ENCODE measurements around the gene HDAC8. TPM values are rescaled to one million over a fixed set of nuclear protein-coding genes. Genes with fewer than 3 reads are reported as not detected.

HDAC8 gene
- total RNA-seq, 1 experiment from 2014 or later = 33.5 TPM

GRCh38 chrX:72307646-72308051 is 265.0 kb downstream of the HDAC8 start:
- TF ChIP-seq TCF7L2 (IDR thresholded peaks at IDR 0.05; ENCODE audit: low read depth, low read length) (no peak), REST (IDR thresholded peaks at IDR 0.05; ENCODE audit: insufficient read depth in 1 of 2, low read depth in 2 of 2, low read length in 1 of 2) (no peak), SIN3A (IDR thresholded peaks at IDR 0.05; ENCODE audit: borderline replicate concordance, insufficient read depth, low read depth, low read length) (no peak), POLR2AphosphoS5 (IDR thresholded peaks at IDR 0.05; ENCODE audit: low read depth, low read length) (no peak)
- TF ChIP-seq, protein P1, sequence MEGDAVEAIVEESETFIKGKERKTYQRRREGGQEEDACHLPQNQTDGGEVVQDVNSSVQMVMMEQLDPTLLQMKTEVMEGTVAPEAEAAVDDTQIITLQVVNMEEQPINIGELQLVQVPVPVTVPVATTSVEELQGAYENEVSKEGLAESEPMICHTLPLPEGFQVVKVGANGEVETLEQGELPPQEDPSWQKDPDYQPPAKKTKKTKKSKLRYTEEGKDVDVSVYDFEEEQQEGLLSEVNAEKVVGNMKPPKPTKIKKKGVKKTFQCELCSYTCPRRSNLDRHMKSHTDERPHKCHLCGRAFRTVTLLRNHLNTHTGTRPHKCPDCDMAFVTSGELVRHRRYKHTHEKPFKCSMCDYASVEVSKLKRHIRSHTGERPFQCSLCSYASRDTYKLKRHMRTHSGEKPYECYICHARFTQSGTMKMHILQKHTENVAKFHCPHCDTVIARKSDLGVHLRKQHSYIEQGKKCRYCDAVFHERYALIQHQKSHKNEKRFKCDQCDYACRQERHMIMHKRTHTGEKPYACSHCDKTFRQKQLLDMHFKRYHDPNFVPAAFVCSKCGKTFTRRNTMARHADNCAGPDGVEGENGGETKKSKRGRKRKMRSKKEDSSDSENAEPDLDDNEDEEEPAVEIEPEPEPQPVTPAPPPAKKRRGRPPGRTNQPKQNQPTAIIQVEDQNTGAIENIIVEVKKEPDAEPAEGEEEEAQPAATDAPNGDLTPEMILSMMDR (IDR thresholded peaks at IDR 0.05) = no peak
- POLR2A ChIA-PET = no interaction called here
- peaks cover 4% of the 10 kb centered on the region for H3K4me1 ChIP-seq (ENCODE audit: control insufficient read depth, insufficient read depth, low read length)
- no peaks in the 10 kb centered on the region for H3K36me3 ChIP-seq (ENCODE audit: control insufficient read depth, insufficient read depth, low read length)
- BruUV-seq (replicated peaks) = no TSS peak
- in situ Hi-C loops (cut with HindIII; ENCODE audit: low pct_unique_long_range_greater_than_20kb, low sequenced_read_pairs) = no loop called here
- DNase-seq (ENCODE audit: low read depth, low spot score) (no peak), ATAC-seq (no peak)
- CTCF ChIA-PET = no interaction called here
- intact Hi-C loops (cut with micrococcal nuclease; ENCODE audit: unreplicated experiment) = no loop called here
- H3K4me3 ChIP-seq (ENCODE audit: low read depth in 2 of 2, low read length in 2 of 2) = peak overlapping the region in 1 of 2 experiments; percentile 62; a peak in 3 of 4 replicates
- H3K27me3 ChIP-seq (ENCODE audit: control insufficient read depth, insufficient read depth, low read length) = no peaks in the 10 kb centered on the region; the same call in 1 of the 2 replicates
- no peaks in the 10 kb centered on the region for H3K9me3 ChIP-seq (ENCODE audit: control insufficient read depth, insufficient read depth, low read depth, low read length)
- H3K27ac ChIP-seq (ENCODE audit: low read length) = no peak overlapping the region

- H3K4me1 ChIP-seq (ENCODE audit: control insufficient read depth, insufficient read depth, low read length) = peaks cover 4% of the 10 kb centered on the region
- no peaks in the 10 kb centered on the region for H3K9me3 ChIP-seq (ENCODE audit: control insufficient read depth, insufficient read depth, low read depth, low read length)
- ChIA-PET POLR2A (interaction anchor here (0.7 kb wide), 1 partner anchor 15 kb away, joined by 4 read pairs; no protein-coding TSS in a partner anchor), CTCF (no interaction called here)
- intact Hi-C loops (cut with micrococcal nuclease; ENCODE audit: unreplicated experiment) = no loop called here
- BruUV-seq (replicated peaks) = no TSS peak
- H3K36me3 ChIP-seq (ENCODE audit: control insufficient read depth, insufficient read depth, low read length) = no peaks in the 10 kb centered on the region
- peak; percentile 82 for ATAC-seq
- TF ChIP-seq SIN3A (IDR thresholded peaks at IDR 0.05; ENCODE audit: borderline replicate concordance, insufficient read depth, low read depth, low read length) (no peak), POLR2AphosphoS5 (IDR thresholded peaks at IDR 0.05; ENCODE audit: low read depth, low read length) (no peak), REST (IDR thresholded peaks at IDR 0.05; ENCODE audit: insufficient read depth in 1 of 2, low read depth in 2 of 2, low read length in 1 of 2) (no peak), TCF7L2 (IDR thresholded peaks at IDR 0.05; ENCODE audit: low read depth, low read length) (no peak)
- TF ChIP-seq, protein P1 (IDR thresholded peaks at IDR 0.05) = no peak
- H3K27me3 ChIP-seq (ENCODE audit: control insufficient read depth, insufficient read depth, low read length) = no peaks in the 10 kb centered on the region; the same call in 1 of the 2 replicates
- H3K4me3 ChIP-seq (ENCODE audit: low read depth in 2 of 2, low read length in 2 of 2) = peak overlapping the region; percentile 44 to 62
- no peak for DNase-seq (ENCODE audit: low read depth, low spot score)
- H3K27ac ChIP-seq (ENCODE audit: low read length) = no peak overlapping the region
- in situ Hi-C loops (cut with HindIII; ENCODE audit: low pct_unique_long_range_greater_than_20kb, low sequenced_read_pairs) = no loop called here
Observed at GRCh38 chrX:72306851-72307645, 265.6 kb downstream of the HDAC8 start.
